Heart left ventricle (tissue), 13 donors: ENCODE measurements around the gene TAS1R2.

ENCODE experiments used
- POLR2A ChIP-seq, 2 donors: fragments of 450-650 bp; IDR thresholded peaks; one replicate each; pipeline ENCODE4 v1.6.1; 2017; ENCODE audit warnings: antibody characterized with exemption in 2 of 2, mild to moderate bottlenecking in 2 of 2, moderate library complexity in 2 of 2
- TF ChIP-seq, protein P1 (sequence below), 12 donors: fragments of 200-600 bp; sonication (generic) in 4 of 12; IDR thresholded peaks; one replicate each; pipeline versions ENCODE4 v1.5.0 to v1.8.0; 2018 to 2022; ENCODE audit warnings: antibody characterized with exemption in 12 of 12, mild to moderate bottlenecking in 5 of 12
- donor health status: ischemic (EF 13 %, LVEDD 7.1; RV severe dilation, severe dysfunction).
- donor health status: DM: no; HTN: yes; CAD: no.
- donor health status: DM: no; HTN: no; CAD: no.
- donor health status: ischemic (EF 25% LVEDD 6.9; RV normal size, moderate dysfunction).
- donor health status: ischemic (EF 25% LVEDD 5.7; RV mildly dilated, moderate dysfunction).
- donor health status: ischemic (EF 35%, LVEDD 5.7; RV mildly dilated, moderate dysfunction).
- donor health status: nonischemic (EF 11% LVEDD 7.7; RV severe dilation, severe dysfunction).
- donor health status: DM: yes; HTN: yes; CAD: no.
- donor health status: PGD.
- donor health status: ischemic (EF 29% LVEDD 5.4; RV normal size, mild dysfunction).
- donor health status: nonischemic (EF 23%, LVEDD 6.1; RV moderate dilation, normal function).

DNA sequence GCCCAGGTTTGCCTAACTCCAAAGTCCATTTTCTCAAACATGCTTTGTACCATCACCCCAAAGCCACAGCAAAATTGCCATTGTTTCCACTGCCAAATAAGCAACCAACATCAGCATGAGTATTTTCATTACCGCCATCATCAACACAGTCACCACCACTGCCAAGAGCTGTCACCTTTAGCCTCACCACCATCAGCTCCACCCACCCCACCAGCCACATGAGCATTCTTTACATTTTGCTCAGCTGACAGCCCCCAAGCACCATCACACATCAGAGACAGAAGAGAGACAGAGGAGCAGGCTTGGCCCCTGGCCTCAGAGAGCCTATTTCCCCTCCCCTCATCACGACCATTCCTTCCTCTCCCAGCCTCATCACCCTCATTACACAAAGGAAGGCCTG is 42.7 kb downstream of the TAS1R2 start:
- no peak for TF ChIP-seq POLR2A (IDR thresholded peaks at IDR 0.05)
- TF ChIP-seq, protein P1, sequence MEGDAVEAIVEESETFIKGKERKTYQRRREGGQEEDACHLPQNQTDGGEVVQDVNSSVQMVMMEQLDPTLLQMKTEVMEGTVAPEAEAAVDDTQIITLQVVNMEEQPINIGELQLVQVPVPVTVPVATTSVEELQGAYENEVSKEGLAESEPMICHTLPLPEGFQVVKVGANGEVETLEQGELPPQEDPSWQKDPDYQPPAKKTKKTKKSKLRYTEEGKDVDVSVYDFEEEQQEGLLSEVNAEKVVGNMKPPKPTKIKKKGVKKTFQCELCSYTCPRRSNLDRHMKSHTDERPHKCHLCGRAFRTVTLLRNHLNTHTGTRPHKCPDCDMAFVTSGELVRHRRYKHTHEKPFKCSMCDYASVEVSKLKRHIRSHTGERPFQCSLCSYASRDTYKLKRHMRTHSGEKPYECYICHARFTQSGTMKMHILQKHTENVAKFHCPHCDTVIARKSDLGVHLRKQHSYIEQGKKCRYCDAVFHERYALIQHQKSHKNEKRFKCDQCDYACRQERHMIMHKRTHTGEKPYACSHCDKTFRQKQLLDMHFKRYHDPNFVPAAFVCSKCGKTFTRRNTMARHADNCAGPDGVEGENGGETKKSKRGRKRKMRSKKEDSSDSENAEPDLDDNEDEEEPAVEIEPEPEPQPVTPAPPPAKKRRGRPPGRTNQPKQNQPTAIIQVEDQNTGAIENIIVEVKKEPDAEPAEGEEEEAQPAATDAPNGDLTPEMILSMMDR (IDR thresholded peaks at IDR 0.05) = no peak
